SH-SY5Y (cell line): Measurements from ENCODE around the gene UAP1L1.

Source experiments
- GATA2 ChIP-seq: IDR thresholded peaks from 2 replicates; pipeline ENCODE4 v1.6.1; 2011; ENCODE audit warnings: mild to moderate bottlenecking, low read depth, low read length
- GATA3 ChIP-seq: IDR thresholded peaks from 2 replicates; pipeline ENCODE4 v1.6.1; 2011; ENCODE audit warnings: low read depth, mild to moderate bottlenecking, low read length, moderate library complexity

Gene UAP1L1

GRCh38 chr9:137106662-137107250, 29.4 kb downstream of the UAP1L1 start:
- TF ChIP-seq GATA3 = no peak
- TF ChIP-seq GATA2 = no peak

DNA sequence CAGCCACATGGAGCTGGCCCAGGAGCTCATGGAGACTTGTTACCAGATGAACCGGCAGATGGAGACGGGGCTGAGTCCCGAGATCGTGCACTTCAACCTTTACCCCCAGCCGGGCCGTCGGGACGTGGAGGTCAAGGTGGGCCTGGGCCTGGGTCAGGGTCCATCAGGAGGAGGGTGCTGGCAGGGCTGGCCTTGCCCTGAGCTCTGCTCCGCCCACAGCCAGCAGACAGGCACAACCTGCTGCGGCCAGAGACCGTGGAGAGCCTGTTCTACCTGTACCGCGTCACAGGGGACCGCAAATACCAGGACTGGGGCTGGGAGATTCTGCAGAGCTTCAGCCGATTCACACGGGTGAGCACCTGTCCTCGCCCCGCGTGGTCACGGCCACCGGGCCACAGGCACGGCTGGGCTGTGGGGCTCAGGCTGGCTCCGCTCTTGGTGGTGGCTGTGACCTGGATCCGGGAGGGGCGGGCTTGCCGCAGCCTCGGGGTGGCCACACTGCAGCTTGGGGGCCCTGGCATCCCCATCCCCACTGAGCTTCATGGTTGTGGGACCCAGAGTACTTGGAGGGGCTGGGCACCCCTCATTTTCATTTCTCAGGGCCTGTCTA, 30.1 kb downstream of the UAP1L1 start:
- TF ChIP-seq GATA3 (no peak), GATA2 (no peak)

- TF ChIP-seq GATA3 = no peak
- TF ChIP-seq GATA2 = no peak
Measured at GRCh38 chr9:137107982-137108381, 30.7 kb downstream of the UAP1L1 start.

- TF ChIP-seq GATA3 = no peak
- no peak for TF ChIP-seq GATA2
Measured at GRCh38 chr9:137108608-137109249, 31.4 kb downstream of the UAP1L1 start.

- TF ChIP-seq GATA2 (no peak), GATA3 (no peak)
Measured at GRCh38 chr9:137109250-137110146, 32.2 kb downstream of the UAP1L1 start.

DNA sequence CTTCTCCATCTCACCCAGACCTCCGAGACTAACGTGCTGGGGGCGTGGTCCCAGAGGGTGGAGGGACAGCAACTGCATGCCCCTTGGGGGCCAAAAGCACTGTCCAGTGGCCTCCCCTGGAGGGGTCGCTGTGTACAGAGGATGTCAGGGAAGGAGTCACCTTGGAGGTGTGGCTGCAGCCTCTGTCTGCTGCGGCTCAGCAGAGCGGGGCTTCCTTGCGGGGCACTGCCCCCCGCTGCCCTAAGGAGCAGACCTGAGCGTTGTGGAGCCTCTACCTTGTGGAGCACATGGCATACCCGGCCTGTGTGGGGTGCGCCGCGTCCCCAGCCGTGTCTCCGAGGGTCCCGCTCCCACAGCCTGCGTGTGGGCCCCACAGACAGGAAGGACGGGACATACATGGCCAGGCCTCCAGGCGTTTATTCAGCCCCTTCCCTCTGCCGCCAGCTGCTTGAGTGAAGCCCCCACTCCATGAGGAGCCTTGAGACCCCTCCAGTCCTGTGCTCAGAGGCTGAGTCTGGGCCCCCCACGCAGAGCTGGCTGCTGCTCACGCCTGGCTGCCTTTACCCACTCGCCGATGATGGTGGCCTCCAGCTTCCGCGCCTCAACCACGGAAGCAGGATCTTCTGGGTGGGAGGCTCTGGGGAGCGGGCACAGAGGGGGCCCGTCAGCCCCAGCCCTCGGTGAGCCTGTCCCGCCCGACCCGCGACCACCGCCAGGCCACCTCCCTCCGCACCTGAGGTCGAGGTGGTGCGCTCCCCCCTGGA, 33.0 kb downstream of the UAP1L1 start:
- TF ChIP-seq GATA3 (no peak), GATA2 (no peak)

GRCh38 chr9:137110911-137111787, 33.8 kb downstream of the UAP1L1 start:
- TF ChIP-seq GATA3 (no peak), GATA2 (no peak)

GRCh38 chr9:137111788-137112563, 34.7 kb downstream of the UAP1L1 start:
- TF ChIP-seq GATA2 = no peak
- TF ChIP-seq GATA3 = no peak

GRCh38 chr9:137112564-137113384, 35.5 kb downstream of the UAP1L1 start:
- no peak for TF ChIP-seq GATA2
- no peak for TF ChIP-seq GATA3

DNA sequence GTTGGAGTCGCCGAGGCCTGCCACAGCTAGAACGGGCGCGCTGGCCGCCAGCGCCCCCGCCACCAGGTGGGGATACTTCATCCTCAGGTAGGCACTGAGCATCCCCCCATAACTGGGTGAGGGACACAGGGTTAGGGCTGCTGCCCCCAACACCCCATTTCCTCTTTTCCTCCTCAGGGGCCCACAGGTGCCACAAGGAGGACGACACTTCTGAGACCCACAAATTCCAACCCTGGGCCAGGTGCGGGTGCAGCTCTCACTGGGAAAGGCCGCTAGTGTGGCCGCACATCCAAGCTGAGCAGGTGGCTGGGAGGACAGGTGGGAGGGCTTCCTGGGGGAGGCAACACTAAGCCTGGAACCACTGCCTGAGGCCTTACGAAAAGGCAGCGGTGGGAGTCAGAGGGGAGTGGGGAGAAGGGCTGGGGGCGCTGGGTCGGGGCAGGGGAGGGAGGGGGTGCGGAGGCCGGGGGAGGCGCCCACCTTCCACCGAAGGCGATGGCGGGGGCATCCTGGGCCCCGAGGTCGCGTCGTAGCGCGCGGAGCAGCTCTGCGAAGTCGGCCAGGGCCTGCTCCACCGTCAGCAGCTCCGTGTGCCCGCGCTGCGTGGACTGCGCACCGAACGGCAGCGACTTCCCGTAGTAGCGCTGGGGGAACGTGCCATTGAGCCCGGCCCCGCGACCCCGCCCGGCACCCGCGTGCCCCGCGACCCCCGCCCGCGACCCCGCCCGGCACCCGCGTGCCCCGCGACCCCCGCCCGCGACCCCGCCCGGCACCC, 36.3 kb downstream of the UAP1L1 start:
- TF ChIP-seq GATA3 = no peak
- TF ChIP-seq GATA2 = no peak

DNA sequence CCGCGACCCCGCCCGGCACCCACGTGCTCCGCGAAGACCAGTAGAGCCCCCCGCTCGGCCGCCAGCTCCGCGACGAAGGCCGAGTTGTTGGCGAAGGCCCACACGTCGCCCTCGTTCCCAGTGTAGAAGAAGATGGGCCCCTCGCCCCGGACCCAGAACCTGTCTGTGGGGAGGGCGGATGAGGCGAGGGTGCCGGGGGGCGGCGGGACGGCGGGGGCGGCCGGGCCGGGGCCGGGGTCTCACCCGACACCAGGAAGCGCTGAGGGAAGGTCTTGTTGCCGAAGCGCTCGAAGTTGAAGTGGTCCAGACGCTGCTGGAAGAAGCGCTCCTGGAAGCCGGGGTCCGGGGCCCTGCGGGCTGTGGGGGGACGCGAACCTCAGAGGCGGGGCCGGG, 36.9 kb downstream of the UAP1L1 start:
- no peak for TF ChIP-seq GATA3
